ENCODE data around the gene S100A8. TPM values are rescaled to one million over a fixed set of nuclear protein-coding genes. Genes with fewer than 3 reads are reported as not detected.
"Not testable (repeated sequence)": the region's sequence is repeated elsewhere in the genome, so short reads cannot be mapped to it uniquely, and the experiment has no call there.

Gene S100A8
- total RNA-seq, 1 experiment from 2014 or later = not detected

DNA sequence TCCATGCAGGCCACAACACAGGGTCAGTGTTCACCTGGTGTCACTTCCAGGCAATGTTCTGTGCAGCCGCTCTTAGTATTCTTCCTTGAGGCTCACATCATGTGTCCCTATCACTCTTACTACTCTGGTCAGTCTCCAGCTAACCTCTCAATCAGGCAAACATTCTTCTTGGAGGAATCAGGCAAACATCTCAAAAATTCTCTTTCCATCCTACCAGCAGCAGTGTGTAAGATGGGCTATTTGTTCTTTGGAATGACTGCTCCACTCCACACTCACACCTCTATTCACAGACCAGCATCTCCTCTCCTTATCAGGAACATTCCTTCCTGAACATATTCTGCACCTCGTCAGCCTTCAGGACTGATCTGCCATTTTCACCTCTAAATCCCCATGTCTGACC, 29.4 kb upstream of the S100A8 start:
- no peak overlapping the region for H2AFZ ChIP-seq (ENCODE audit: low read length)
- no peak overlapping the region for H3K27ac ChIP-seq (ENCODE audit: low read length)
- no peaks in the 10 kb centered on the region for H3K4me1 ChIP-seq (ENCODE audit: low read length)
- H4K20me1 ChIP-seq (ENCODE audit: insufficient read depth, low read depth, low read length) = no peaks in the 10 kb centered on the region
- H3K9me3 ChIP-seq (ENCODE audit: low read length) = no peaks in the 10 kb centered on the region
- H3K9ac ChIP-seq (ENCODE audit: low read length) = no peak overlapping the region
- H3K27me3 ChIP-seq (ENCODE audit: low read length) = no peaks in the 10 kb centered on the region
- DNase-seq = no peak
- H3K36me3 ChIP-seq (ENCODE audit: insufficient read depth, low read length) = no peaks in the 10 kb centered on the region
- H3K4me3 ChIP-seq (ENCODE audit: low read length) = no peak overlapping the region
- H3K79me2 ChIP-seq (ENCODE audit: low read length) = no peaks in the 10 kb centered on the region
- no peaks in the 10 kb centered on the region for H3K9me2 ChIP-seq (replicated peaks; ENCODE audit: insufficient read depth, low read length)
- no peak overlapping the region for H3K4me2 ChIP-seq (ENCODE audit: low read depth, low read length, poor library complexity, severe bottlenecking)

DNA sequence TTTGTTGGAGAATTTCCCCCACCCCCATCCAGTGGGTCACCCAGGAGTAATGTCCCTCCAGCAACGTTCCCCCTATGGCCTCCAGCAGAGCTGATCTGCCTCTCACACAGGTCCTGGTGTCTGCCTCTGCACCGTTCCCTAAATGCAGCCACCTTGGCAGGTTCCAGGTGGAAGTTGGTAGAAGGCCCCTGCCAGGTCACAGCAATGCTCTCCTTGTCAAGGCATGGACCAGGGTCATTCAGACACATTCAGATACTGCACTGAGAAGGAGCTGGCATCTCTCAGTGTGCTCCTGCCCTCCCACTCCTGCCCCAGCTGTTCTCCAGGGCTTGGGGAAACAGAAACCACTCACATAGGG, 28.5 kb upstream of the S100A8 start:
- H3K4me3 ChIP-seq (ENCODE audit: low read length); H3K27me3 ChIP-seq (ENCODE audit: low read length): not testable (repeated sequence)

GRCh38 chr1:153418758-153419435, 28.0 kb upstream of the S100A8 start:
- not testable (repeated sequence) for H3K79me2 ChIP-seq (ENCODE audit: low read length); H3K9ac ChIP-seq (ENCODE audit: low read length); H3K27ac ChIP-seq (ENCODE audit: low read length); H3K9me3 ChIP-seq (ENCODE audit: low read length); H3K9me2 ChIP-seq (replicated peaks; ENCODE audit: insufficient read depth, low read length); H2AFZ ChIP-seq (ENCODE audit: low read length); H3K27me3 ChIP-seq (ENCODE audit: low read length); H4K20me1 ChIP-seq (ENCODE audit: insufficient read depth, low read depth, low read length); H3K4me1 ChIP-seq (ENCODE audit: low read length); H3K4me3 ChIP-seq (ENCODE audit: low read length); DNase-seq; H3K4me2 ChIP-seq (ENCODE audit: low read depth, low read length, poor library complexity, severe bottlenecking); H3K36me3 ChIP-seq (ENCODE audit: insufficient read depth, low read length)

More for the DNA sequence above, 28.5 kb upstream of the S100A8 start:
- not testable (repeated sequence) for DNase-seq; H3K79me2 ChIP-seq (ENCODE audit: low read length); H3K27ac ChIP-seq (ENCODE audit: low read length); H4K20me1 ChIP-seq (ENCODE audit: insufficient read depth, low read depth, low read length); H3K9me3 ChIP-seq (ENCODE audit: low read length); H2AFZ ChIP-seq (ENCODE audit: low read length); H3K9me2 ChIP-seq (replicated peaks; ENCODE audit: insufficient read depth, low read length); H3K4me2 ChIP-seq (ENCODE audit: low read depth, low read length, poor library complexity, severe bottlenecking); H3K9ac ChIP-seq (ENCODE audit: low read length); H3K4me1 ChIP-seq (ENCODE audit: low read length); H3K36me3 ChIP-seq (ENCODE audit: insufficient read depth, low read length)

DNA sequence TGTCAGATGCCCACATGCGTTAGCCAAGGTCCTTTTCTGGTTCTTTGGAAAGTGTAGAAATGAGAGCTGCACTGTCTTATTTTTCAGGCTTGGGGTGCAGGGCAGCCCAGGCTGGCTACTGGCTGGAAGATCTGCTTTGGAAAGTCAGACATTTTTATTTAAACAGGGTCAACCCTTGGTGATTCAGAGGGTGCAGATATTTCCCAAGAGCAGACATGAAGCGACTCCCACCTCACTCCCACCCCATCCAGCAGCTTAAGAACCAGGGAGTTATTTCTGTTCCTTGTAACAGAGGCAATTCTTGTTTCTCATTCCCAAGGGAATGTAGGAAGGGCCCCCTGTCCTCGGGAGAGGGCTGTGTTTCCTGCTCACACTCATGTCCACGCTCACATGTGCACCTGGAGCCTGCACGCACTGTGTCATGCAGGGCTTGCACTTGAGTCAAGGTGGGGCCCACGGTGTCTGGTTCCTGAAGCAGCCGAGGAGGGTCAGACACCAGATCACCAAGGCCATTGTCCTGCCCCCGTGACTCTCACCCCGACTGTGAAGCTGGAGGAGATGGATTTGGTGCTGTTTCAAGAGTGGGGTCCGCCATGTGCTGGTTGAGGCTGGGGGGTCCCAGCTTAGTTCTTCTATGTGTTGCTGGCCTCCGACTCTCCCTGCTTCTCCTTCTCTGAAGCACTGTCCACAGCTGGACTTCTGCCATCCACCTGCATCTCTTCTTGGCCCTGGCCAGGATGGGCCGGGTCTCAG, 26.4 kb upstream of the S100A8 start:
- H3K4me1 ChIP-seq (ENCODE audit: low read length) = no peaks in the 10 kb centered on the region
- no peak for DNase-seq
- no peaks in the 10 kb centered on the region for H3K36me3 ChIP-seq (ENCODE audit: insufficient read depth, low read length)
- H3K79me2 ChIP-seq (ENCODE audit: low read length) = no peaks in the 10 kb centered on the region
- no peaks in the 10 kb centered on the region for H3K9me2 ChIP-seq (replicated peaks; ENCODE audit: insufficient read depth, low read length)
- H4K20me1 ChIP-seq (ENCODE audit: insufficient read depth, low read depth, low read length) = no peaks in the 10 kb centered on the region
- H3K27ac ChIP-seq (ENCODE audit: low read length) = no peak overlapping the region
- no peaks in the 10 kb centered on the region for H3K27me3 ChIP-seq (ENCODE audit: low read length)
- H3K9ac ChIP-seq (ENCODE audit: low read length) = no peak overlapping the region
- no peak overlapping the region for H3K4me2 ChIP-seq (ENCODE audit: low read depth, low read length, poor library complexity, severe bottlenecking)
- no peaks in the 10 kb centered on the region for H3K9me3 ChIP-seq (ENCODE audit: low read length)
- no peak overlapping the region for H3K4me3 ChIP-seq (ENCODE audit: low read length)
- H2AFZ ChIP-seq (ENCODE audit: low read length) = no peak overlapping the region

- H3K4me3 ChIP-seq (ENCODE audit: low read length) = no peak within 1 kb of the TSS
- no peaks in the 10 kb centered on the region for H3K9me3 ChIP-seq (ENCODE audit: low read length)
- H3K79me2 ChIP-seq (ENCODE audit: low read length) = no peaks in the 10 kb centered on the region
- no peaks in the 10 kb centered on the region for H3K36me3 ChIP-seq (ENCODE audit: insufficient read depth, low read length)
- H3K4me1 ChIP-seq (ENCODE audit: low read length) = no peaks in the 10 kb centered on the region
- no peak within 1 kb of the TSS for H2AFZ ChIP-seq (ENCODE audit: low read length)
- no peak within 1 kb of the TSS for H3K9ac ChIP-seq (ENCODE audit: low read length)
- no peaks in the 10 kb centered on the region for H3K9me2 ChIP-seq (replicated peaks; ENCODE audit: insufficient read depth, low read length)
- no peak for DNase-seq
- no peaks in the 10 kb centered on the region for H3K27me3 ChIP-seq (ENCODE audit: low read length)
- no peak within 1 kb of the TSS for H3K27ac ChIP-seq (ENCODE audit: low read length)
- H4K20me1 ChIP-seq (ENCODE audit: insufficient read depth, low read depth, low read length) = no peaks in the 10 kb centered on the region
- no peak within 1 kb of the TSS for H3K4me2 ChIP-seq (ENCODE audit: low read depth, low read length, poor library complexity, severe bottlenecking)
These were observed 25.1 kb upstream of the S100A8 start, which contains the start of gene S100A7A for GRCh38 chr1:153415850-153416570. Gene S100A7A, plus strand, starts transcription at chr1:153416520. Its CDS starts 1,563 bp downstream, at chr1:153418083.

DNA sequence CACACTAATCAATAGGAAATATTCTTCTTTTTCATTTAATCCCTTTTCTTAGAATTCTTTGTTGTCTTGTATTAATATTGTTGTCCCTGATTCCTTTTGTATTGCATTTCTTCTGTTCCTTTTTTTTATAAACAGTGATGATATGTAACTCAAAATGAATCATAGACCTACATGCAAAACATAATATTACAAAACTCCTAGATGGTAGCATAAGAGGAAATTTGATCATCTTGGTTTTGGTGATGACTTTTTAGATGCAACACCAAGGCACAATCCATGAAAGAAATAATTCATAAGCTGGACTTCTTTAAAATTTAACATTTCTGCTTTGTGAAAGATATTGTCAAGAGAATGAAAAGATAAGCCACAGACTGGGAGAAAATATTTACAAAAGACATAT, 23.1 kb upstream of the S100A8 start:
- not testable (repeated sequence) for H3K9me2 ChIP-seq (replicated peaks; ENCODE audit: insufficient read depth, low read length); H3K9me3 ChIP-seq (ENCODE audit: low read length); H3K4me3 ChIP-seq (ENCODE audit: low read length); H3K4me2 ChIP-seq (ENCODE audit: low read depth, low read length, poor library complexity, severe bottlenecking); H4K20me1 ChIP-seq (ENCODE audit: insufficient read depth, low read depth, low read length); H3K79me2 ChIP-seq (ENCODE audit: low read length); H3K27ac ChIP-seq (ENCODE audit: low read length); H3K36me3 ChIP-seq (ENCODE audit: insufficient read depth, low read length); H3K4me1 ChIP-seq (ENCODE audit: low read length); DNase-seq; H3K9ac ChIP-seq (ENCODE audit: low read length); H2AFZ ChIP-seq (ENCODE audit: low read length); H3K27me3 ChIP-seq (ENCODE audit: low read length)

DNA sequence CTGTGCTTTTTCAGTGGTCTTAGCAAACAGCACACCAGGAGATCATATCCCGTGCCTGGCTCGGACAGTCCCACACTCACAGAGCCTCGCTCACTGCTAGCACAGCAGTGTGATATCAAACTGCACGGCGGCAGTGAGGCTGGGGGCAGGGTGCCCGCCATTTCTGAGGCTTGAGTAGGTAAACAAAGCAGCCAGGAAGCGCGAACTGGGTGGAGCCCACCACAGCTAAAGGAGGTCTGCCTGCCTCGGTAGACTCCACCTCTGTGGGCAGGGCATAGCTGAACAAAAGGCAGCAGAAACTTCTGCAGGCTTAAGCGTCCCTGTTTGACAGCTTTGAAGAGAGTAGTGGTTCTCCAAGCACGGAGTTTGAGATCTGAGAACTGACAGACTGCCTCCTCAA, 16.4 kb upstream of the S100A8 start:
- not testable (repeated sequence) for H3K27ac ChIP-seq (ENCODE audit: low read length); H2AFZ ChIP-seq (ENCODE audit: low read length); H3K4me1 ChIP-seq (ENCODE audit: low read length); H3K27me3 ChIP-seq (ENCODE audit: low read length); DNase-seq; H3K4me3 ChIP-seq (ENCODE audit: low read length); H3K36me3 ChIP-seq (ENCODE audit: insufficient read depth, low read length); H3K9me3 ChIP-seq (ENCODE audit: low read length); H4K20me1 ChIP-seq (ENCODE audit: insufficient read depth, low read depth, low read length); H3K9ac ChIP-seq (ENCODE audit: low read length); H3K79me2 ChIP-seq (ENCODE audit: low read length); H3K9me2 ChIP-seq (replicated peaks; ENCODE audit: insufficient read depth, low read length); H3K4me2 ChIP-seq (ENCODE audit: low read depth, low read length, poor library complexity, severe bottlenecking)

- not testable (repeated sequence) for H3K27ac ChIP-seq (ENCODE audit: low read length); H3K79me2 ChIP-seq (ENCODE audit: low read length); H3K9me3 ChIP-seq (ENCODE audit: low read length); H4K20me1 ChIP-seq (ENCODE audit: insufficient read depth, low read depth, low read length); H3K4me3 ChIP-seq (ENCODE audit: low read length); H3K9me2 ChIP-seq (replicated peaks; ENCODE audit: insufficient read depth, low read length); H3K27me3 ChIP-seq (ENCODE audit: low read length); H3K9ac ChIP-seq (ENCODE audit: low read length); DNase-seq; H2AFZ ChIP-seq (ENCODE audit: low read length); H3K4me2 ChIP-seq (ENCODE audit: low read depth, low read length, poor library complexity, severe bottlenecking); H3K4me1 ChIP-seq (ENCODE audit: low read length); H3K36me3 ChIP-seq (ENCODE audit: insufficient read depth, low read length)
These were observed 15.1 kb upstream of the S100A8 start for GRCh38 chr1:153405825-153406599.

Measured in Karpas-422 (cell line).